A673 (cell line): ENCODE results near the gene ERO1A. TPM values are rescaled to one million over a fixed set of nuclear protein-coding genes. Genes with fewer than 3 reads are reported as not detected.

Experiments used
- BruUV-seq: library from RNA; stranded (reverse); fragments of 400-500 nt; replicated peaks from 2 replicates; lab custom pipeline; 2021; lab: Mats Ljungman, UMichigan
- CTCF ChIA-PET: fragments of 300-600 bp; sonication (Branson Sonifier 250); formaldehyde crosslinking; loops from one replicate; lab custom pipeline; 2022; ENCODE audit warnings: antibody characterized with exemption; lab: Charles Lee
- POLR2A ChIA-PET: fragments of 300-600 bp; sonication (Branson Sonifier 250); formaldehyde crosslinking; loops from one replicate; lab custom pipeline; 2022; ENCODE audit warnings: antibody characterized with exemption; ENCODE audit not compliant: low non-redundant PET; lab: Charles Lee
- DNase-seq: peaks from one replicate; pipeline ENCODE4 v3.0.0-alpha.2; 2015; ENCODE audit warnings: low spot score
- H3K27ac ChIP-seq: fragments of 200-600 bp; sonication (generic); 2 replicates; pipeline ENCODE4 v1.5.1; 2016; ENCODE audit warnings: mixed run types, low read depth, mild to moderate bottlenecking, mixed read lengths, antibody characterized with exemption, low read length; ENCODE audit not compliant: poor library complexity, severe bottlenecking
- H3K27me3 ChIP-seq: fragments of 200-600 bp; sonication (generic); replicated peaks from 2 replicates; pipeline ENCODE4 v1.6.1; 2017; ENCODE audit warnings: mixed run types, low read depth, mild to moderate bottlenecking, mixed read lengths, antibody characterized with exemption, low read length; ENCODE audit not compliant: insufficient read depth, poor library complexity
- H3K36me3 ChIP-seq: fragments of 200-600 bp; sonication (generic); 2 replicates; pipeline ENCODE4 v1.6.1; 2016; ENCODE audit warnings: mixed run types, mild to moderate bottlenecking, mixed read lengths, antibody characterized with exemption, low read length; ENCODE audit not compliant: insufficient read depth, poor library complexity, severe bottlenecking
- H3K4me1 ChIP-seq: fragments of 200-600 bp; sonication (generic); 2 replicates; pipeline ENCODE4 v1.6.1; 2017; ENCODE audit warnings: mixed run types, mild to moderate bottlenecking, mixed read lengths, antibody characterized with exemption, low read length; ENCODE audit not compliant: insufficient read depth, poor library complexity, severe bottlenecking
- H3K4me3 ChIP-seq: fragments of 200-600 bp; sonication (generic); 2 replicates; pipeline ENCODE4 v1.5.1; 2016; ENCODE audit warnings: low read depth, mixed run types, mild to moderate bottlenecking, mixed read lengths, low read length; ENCODE audit not compliant: poor library complexity, severe bottlenecking
- H3K9me3 ChIP-seq: fragments of 200-600 bp; sonication (generic); 2 replicates; pipeline ENCODE4 v1.6.1; 2016; ENCODE audit warnings: mixed run types, low read depth, mild to moderate bottlenecking, mixed read lengths, antibody characterized with exemption, low read length; ENCODE audit not compliant: poor library complexity, severe bottlenecking
- CTCF ChIP-seq: fragments of 300-800, 200-600 bp; sonication (generic); conservative IDR thresholded peaks from 2 replicates; pipeline ENCODE4 v1.5.1; 2017; ENCODE audit warnings: low read depth, mild to moderate bottlenecking, antibody characterized with exemption, low read length, moderate library complexity, mixed read lengths
- EZH2 ChIP-seq: fragments of 200-600 bp; sonication (generic); IDR thresholded peaks from 2 replicates; pipeline ENCODE4 v1.6.1; 2017; ENCODE audit warnings: borderline replicate concordance, low read depth, mild to moderate bottlenecking, mixed read lengths, antibody characterized with exemption, low read length; ENCODE audit not compliant: poor library complexity, severe bottlenecking
- intact Hi-C: fragments of 100-400 bp; cut with micrococcal nuclease; formaldehyde crosslinking; loops from one replicate; pipeline ENCODE4 v1.10.0; 2022; ENCODE audit not compliant: unreplicated experiment
- total RNA-seq: library from RNA; stranded (reverse); gene quantifications from 2 replicates; pipeline ENCODE4 v1.2.3, GENCODE V29; 2021

Gene ERO1A
- total RNA-seq, 1 experiment from 2014 or later, result 52.1 TPM

GRCh38 chr14:52724360-52724644 is 28.9 kb upstream of the ERO1A start:
- ChIA-PET CTCF (no interaction called here), POLR2A (no interaction called here)
- Histone ChIP-seq H3K9me3 (no peaks in the 10 kb centered on the region), H3K4me3 (no peak overlapping the region), H3K36me3 (peaks cover 92% of the 10 kb centered on the region), H3K27me3 (no peaks in the 10 kb centered on the region), H3K27ac (no peak overlapping the region), H3K4me1 (no peaks in the 10 kb centered on the region)
- no peak for DNase-seq
- intact Hi-C loops, result no loop called here
- TF ChIP-seq EZH2 (no peak), CTCF (no peak)
- BruUV-seq, result no TSS peak

- POLR2A ChIA-PET, result no interaction called here
- no peak overlapping the region for H3K27ac ChIP-seq
- H3K36me3 ChIP-seq, result peaks cover 97% of the 10 kb centered on the region
- H3K9me3 ChIP-seq, result no peaks in the 10 kb centered on the region
- CTCF ChIA-PET, result no interaction called here
- TF ChIP-seq EZH2 (no peak), CTCF (no peak)
- DNase-seq, result no peak
- no peaks in the 10 kb centered on the region for H3K4me1 ChIP-seq
- no peak overlapping the region for H3K4me3 ChIP-seq
- no peaks in the 10 kb centered on the region for H3K27me3 ChIP-seq
- intact Hi-C loops, result no loop called here
- BruUV-seq, result no TSS peak
Measured at GRCh38 chr14:52723514-52724359, 28.4 kb upstream of the ERO1A start.

- ChIA-PET CTCF (no interaction called here), POLR2A (no interaction called here)
- peaks cover 8% of the 10 kb centered on the region for H3K4me1 ChIP-seq
- no peak overlapping the region for H3K4me3 ChIP-seq
- intact Hi-C loops, result no loop called here
- H3K36me3 ChIP-seq, result peaks cover 95% of the 10 kb centered on the region
- no peak for DNase-seq
- no peak overlapping the region for H3K27ac ChIP-seq
- H3K9me3 ChIP-seq, result no peaks in the 10 kb centered on the region
- no TSS peak for BruUV-seq
- H3K27me3 ChIP-seq, result no peaks in the 10 kb centered on the region
- TF ChIP-seq CTCF (no peak), EZH2 (no peak)
Measured at GRCh38 chr14:52716155-52716554, 20.8 kb upstream of the ERO1A start.
